Measurements from ENCODE around the gene STAM. TPM values are rescaled to one million over a fixed set of nuclear protein-coding genes. Genes with fewer than 3 reads are reported as not detected.

STAM gene
- total RNA-seq, 1 donor from 2014 or later = 28.7 TPM

DNA sequence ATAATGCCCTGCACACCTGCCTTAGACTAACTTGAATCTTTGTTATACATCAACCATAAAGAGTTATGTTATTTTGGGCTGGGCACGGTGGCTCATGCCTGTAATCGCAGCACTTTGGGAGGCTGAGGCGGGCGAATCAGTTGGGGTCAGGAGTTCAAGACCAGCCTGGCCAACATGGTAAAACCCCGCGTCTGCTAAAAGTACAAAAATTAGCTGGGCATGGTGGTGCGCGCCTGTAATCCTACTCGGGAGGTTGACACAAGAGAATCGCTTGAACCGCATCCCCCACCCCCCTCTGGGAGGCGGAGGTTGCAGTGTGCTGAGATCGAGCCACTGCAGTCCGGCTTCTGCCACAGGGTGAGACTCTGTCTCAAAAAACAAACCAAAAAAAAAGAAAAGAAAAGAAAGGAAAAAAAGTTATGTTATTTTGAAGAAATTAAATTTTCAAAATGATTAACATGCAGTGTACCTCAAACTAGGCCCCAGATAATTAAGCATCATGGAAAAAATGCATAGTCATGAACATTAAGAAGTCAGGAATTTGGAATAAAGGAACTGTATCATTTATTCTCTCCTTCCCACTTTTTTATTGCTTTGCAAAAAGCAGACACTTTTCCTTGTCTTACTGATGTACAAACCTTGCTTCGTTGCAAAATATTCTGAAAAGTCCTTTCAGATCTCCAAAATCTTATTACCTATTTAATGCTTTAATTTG lies 43.3 kb downstream of the STAM start:
- no peak for TF ChIP-seq CTCF (IDR thresholded peaks at IDR 0.05)
- ChIA-PET CTCF (interaction anchor here (0.6 kb wide), 1 partner anchor 78 kb away, joined by 3 read pairs; no protein-coding TSS in a partner anchor), POLR2A (interaction anchor here (0.8 kb wide), 1 partner anchor 11 kb away, joined by 3 read pairs; no protein-coding TSS in a partner anchor)
- Mint-ChIP-seq H3K4me3 (no peak overlapping the region), H3K27me3 (no peaks in the 10 kb centered on the region), H3K9me3 (no peaks in the 10 kb centered on the region), H3K4me1 (peaks cover 28% of the 10 kb centered on the region), H3K27ac (no peak overlapping the region), H3K36me3 (ENCODE audit: low read depth) (peaks cover 46% of the 10 kb centered on the region)
- DNase-seq (no peak), ATAC-seq (ENCODE audit: low read depth) (no peak)
- intact Hi-C loops (cut with micrococcal nuclease) = no loop called here

GRCh38 chr10:17689137-17689536 lies 45.2 kb downstream of the STAM start:
- no peak for ATAC-seq (ENCODE audit: low read depth)
- POLR2A ChIA-PET = interaction anchor here (1.4 kb wide), 1 partner anchor 72 kb away, joined by 4 read pairs; the partner anchor contains the start of gene HACD1
- no peak overlapping the region for H3K4me3 Mint-ChIP-seq
- H3K36me3 Mint-ChIP-seq (ENCODE audit: low read depth) = peaks cover 57% of the 10 kb centered on the region
- DNase-seq = no peak
- H3K27ac Mint-ChIP-seq = no peak overlapping the region
- CTCF ChIA-PET = interaction anchor here (1.3 kb wide), 1 partner anchor 45 kb away, joined by 3 read pairs; the partner anchor contains the start of gene STAM
- H3K27me3 Mint-ChIP-seq = no peaks in the 10 kb centered on the region
- no peaks in the 10 kb centered on the region for H3K9me3 Mint-ChIP-seq
- H3K4me1 Mint-ChIP-seq = peaks cover 12% of the 10 kb centered on the region
- intact Hi-C loops (cut with micrococcal nuclease) = no loop called here
- no peak for TF ChIP-seq CTCF (IDR thresholded peaks at IDR 0.05)

DNA sequence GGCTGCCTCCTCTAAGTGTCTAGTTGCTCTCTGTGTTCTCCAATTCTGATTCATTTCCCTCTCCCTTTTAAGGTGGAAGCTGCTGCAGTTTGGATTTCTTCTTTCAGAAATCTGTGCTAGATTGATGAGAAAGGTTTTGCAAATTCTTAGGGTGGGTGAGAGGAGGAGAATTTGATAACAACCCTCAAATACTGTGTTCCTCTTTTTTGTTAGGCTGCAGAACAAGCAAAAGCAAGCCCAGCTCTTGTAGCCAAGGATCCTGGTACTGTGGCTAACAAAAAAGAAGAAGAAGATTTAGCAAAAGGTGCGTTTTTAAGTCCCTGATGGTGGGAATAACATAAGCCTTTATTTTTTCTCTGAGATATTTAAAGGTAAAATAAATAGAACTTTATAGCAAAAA lies 49.1 kb downstream of the STAM start:
- Mint-ChIP-seq H3K4me1 (peaks cover 2% of the 10 kb centered on the region), H3K27me3 (no peaks in the 10 kb centered on the region), H3K9me3 (no peaks in the 10 kb centered on the region), H3K27ac (no peak overlapping the region), H3K36me3 (ENCODE audit: low read depth) (peaks cover 68% of the 10 kb centered on the region), H3K4me3 (no peak overlapping the region)
- POLR2A ChIA-PET = interaction anchor here (1.5 kb wide), 1 partner anchor 49 kb away, joined by 8 read pairs; the partner anchor contains the start of gene STAM
- TF ChIP-seq CTCF (IDR thresholded peaks at IDR 0.05) = no peak
- intact Hi-C loops (cut with micrococcal nuclease) = no loop called here
- ATAC-seq (ENCODE audit: low read depth) (no peak), DNase-seq (no peak)
- CTCF ChIA-PET = no interaction called here

- H3K9me3 Mint-ChIP-seq = no peaks in the 10 kb centered on the region
- CTCF ChIA-PET = interaction anchor here (1.5 kb wide), 1 partner anchor 55 kb away, joined by 4 read pairs; the partner anchor contains the start of gene STAM
- intact Hi-C loops (cut with micrococcal nuclease) = no loop called here
- ATAC-seq (ENCODE audit: low read depth) = no peak
- no peaks in the 10 kb centered on the region for H3K27me3 Mint-ChIP-seq
- POLR2A ChIA-PET = interaction anchor here (1.7 kb wide), 1 partner anchor 55 kb away, joined by 5 read pairs; the partner anchor contains the start of gene STAM
- no peak overlapping the region for H3K27ac Mint-ChIP-seq
- no peak for TF ChIP-seq CTCF (IDR thresholded peaks at IDR 0.05)
- no peak for DNase-seq
- H3K4me1 Mint-ChIP-seq = peaks cover 2% of the 10 kb centered on the region
- no peak overlapping the region for H3K4me3 Mint-ChIP-seq
- H3K36me3 Mint-ChIP-seq (ENCODE audit: low read depth) = peaks cover 66% of the 10 kb centered on the region
These were observed 54.7 kb downstream of the STAM start for GRCh38 chr10:17698696-17699095.

- peaks cover 57% of the 10 kb centered on the region for H3K36me3 Mint-ChIP-seq (ENCODE audit: low read depth)
- intact Hi-C loops (cut with micrococcal nuclease) = no loop called here
- no peak overlapping the region for H3K27ac Mint-ChIP-seq
- no peak for DNase-seq
- H3K4me3 Mint-ChIP-seq = no peak overlapping the region
- CTCF ChIA-PET = no interaction called here
- no peaks in the 10 kb centered on the region for H3K9me3 Mint-ChIP-seq
- no peak for ATAC-seq (ENCODE audit: low read depth)
- no peak for TF ChIP-seq CTCF (IDR thresholded peaks at IDR 0.05)
- no peaks in the 10 kb centered on the region for H3K27me3 Mint-ChIP-seq
- H3K4me1 Mint-ChIP-seq = peaks cover 2% of the 10 kb centered on the region
- POLR2A ChIA-PET = no interaction called here
These were observed 57.4 kb downstream of the STAM start for GRCh38 chr10:17701301-17701700.
